T-helper 22 cell (primary cell): ENCODE measurements around the gene PVALB.
"Not testable (repeated sequence)": the region's sequence is repeated elsewhere in the genome, so short reads cannot be mapped to it uniquely, and the experiment has no call there.

Experiments
- DNase-seq: peaks from one replicate; pipeline ENCODE4 v3.0.0-alpha.2; 2020; ENCODE audit warnings: low read depth

Gene PVALB

DNA sequence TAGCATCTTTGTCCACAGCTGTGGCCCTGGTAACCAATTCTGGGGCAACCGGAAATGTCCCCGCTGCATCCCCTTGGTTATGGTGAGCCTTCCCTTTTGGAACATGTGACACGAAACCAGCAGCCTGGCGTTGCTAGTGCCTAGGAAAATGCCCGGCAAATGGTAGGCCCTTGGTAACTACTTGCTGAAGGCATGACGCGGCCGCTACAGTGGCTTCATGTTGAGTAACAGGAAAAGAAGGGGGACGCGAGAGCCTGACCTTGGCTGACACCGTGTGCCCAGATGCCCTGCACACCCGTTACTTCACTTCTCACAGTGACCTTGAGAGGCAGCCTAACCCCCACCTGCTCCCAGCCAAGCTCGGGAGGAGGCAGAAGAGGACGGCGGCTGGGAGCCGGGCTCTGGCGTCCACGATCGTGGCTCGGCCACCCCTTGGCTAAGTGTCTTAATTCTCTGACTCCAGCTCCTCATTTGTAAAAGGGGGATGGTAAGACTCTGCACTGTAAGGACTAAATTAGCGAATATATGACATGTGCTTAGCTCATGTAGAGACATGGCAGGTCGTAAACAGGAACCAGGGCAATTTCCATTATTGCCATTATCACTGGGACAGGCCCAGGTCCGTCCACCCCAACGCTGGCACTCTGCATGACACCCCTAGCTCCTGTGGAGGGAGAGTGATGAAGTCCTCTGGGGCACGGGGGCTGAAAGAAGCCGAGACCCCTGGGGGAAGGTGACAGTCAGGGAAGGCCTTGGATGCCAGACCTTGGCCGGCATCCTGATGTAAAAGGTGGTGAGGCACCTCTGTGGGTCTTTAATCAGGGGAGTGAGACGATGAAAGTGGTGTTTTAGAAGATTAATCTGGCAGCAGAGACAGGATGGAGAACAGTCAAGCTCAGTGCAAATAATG, 59.8 kb downstream of the PVALB start:
- DNase-seq, result no peak

DNA sequence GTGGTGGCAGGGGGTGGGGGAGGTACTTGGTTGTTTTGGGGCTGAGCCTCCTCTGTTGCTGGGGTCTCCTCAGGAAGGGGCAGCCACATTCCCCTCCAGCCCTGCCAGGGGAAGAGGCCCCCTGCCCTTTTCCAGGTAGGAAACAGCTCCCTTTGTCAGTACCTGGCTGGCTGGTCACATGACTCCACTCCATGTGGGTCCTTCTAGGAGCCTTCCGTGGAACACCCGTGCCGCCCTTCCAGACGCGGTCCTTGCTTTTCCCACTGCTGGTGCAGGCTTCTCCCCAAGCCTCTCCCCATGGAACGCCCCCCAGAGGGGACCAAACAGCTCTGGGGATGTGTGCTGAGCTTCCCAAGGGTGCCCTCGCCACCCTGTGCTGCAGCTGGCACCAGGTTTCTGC, 60.8 kb downstream of the PVALB start:
- no peak for DNase-seq

GRCh38 chr22:36755316-36755715, 61.5 kb downstream of the PVALB start:
- no peak for DNase-seq

DNA sequence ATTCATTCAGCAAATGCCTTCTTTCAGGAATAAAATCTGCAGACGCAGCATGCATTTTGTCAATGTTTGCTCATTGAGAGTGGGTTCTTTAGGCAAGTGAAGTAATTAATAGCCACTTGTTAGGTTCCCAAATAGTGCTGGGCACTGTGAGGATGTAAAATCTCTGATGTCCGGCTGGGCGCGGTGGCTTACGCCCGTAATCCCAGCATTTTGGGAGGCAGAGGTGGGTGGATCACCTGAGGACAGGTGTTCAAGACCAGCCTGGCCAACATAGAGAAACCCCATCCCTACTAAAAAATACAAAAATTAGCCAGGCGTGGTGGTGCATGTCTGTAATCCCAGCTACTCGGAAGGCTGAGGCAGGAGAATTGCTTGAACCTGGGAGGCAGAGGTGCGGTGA, 62.0 kb downstream of the PVALB start:
- DNase-seq, result not testable (repeated sequence)

DNA sequence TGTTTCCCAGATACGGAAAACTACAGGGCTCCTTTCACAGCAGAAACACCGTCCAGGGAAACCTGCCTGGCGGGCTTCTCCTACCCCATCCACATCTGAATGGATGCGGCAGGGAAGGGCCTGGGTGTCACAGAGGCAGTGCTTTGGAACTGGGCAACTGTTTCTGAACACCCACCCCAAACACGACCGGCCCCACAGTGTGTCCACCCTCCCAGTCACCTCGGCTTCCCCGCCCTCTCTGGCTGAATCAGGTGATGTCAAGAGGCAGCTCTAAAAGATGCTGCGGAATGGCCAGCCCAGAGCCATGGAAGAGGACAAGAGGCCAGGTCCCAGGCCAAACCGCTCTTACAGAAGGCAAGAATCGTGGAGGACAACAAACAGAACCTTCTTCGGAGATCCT, 62.9 kb downstream of the PVALB start:
- DNase-seq, result no peak

DNA sequence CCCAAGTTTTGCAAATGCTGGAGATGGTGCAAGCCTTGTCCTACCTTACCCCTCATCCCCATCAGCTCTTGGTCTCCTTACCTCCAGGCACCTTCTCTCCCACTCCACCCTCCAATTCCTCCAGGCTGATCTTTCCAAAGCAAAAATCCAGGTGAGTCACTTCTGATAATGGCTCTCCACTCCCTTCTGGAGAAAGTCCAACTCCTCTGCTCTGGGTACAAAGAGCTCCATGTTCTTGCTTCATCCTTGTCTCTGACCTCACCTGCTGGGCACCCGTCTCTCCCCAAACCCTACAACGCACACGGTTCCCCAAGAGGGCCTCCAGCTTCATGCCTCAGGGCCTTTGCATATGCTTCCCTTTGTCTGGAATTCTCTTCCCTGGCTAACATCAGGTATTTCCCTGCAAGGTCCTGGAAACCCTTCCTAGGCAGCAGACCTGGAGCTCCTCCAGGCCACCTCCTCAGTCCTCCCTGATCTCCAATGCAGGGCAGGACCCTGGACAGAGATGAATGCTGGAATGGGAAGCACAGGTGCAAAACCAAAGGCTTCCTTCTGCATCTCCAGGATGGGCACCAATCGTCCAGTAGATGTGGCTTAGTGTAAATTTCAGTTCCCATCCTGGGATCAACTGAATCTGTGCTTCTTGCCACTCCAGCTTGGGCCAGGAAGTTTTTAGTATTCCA, 63.6 kb downstream of the PVALB start:
- no peak for DNase-seq
